ENCODE results near the gene MAP3K20.
A peak's percentile ranks its signal among the peaks of the same experiment; 100 is the strongest.
"Not testable (repeated sequence)": the region's sequence is repeated elsewhere in the genome, so short reads cannot be mapped to it uniquely, and the experiment has no call there.

Gene MAP3K20

GRCh38 chr2:173126819-173127218 lies 51.2 kb downstream of the MAP3K20 start:
- no peak for DNase-seq (ENCODE audit: low read depth in 2 of 2)

DNA sequence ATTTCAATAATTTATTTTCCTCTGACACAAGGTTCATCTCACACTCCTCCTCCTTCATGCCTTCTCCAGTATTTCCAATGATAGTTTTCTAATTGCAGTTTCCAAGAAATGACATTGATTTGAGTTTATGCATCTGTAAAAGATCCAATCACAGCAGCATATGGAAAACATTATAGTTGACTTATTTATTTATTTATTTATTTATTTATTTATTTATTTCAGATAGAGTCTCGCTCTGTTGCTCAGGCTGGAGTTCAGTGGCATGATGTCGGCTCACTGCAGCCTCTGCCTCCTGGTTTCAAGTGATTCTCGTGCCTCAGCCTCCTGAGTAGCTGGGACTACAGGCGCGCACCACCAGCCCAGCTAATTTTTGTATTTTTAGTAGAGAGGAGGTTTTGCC lies 52.5 kb downstream of the MAP3K20 start:
- DNase-seq (ENCODE audit: low read depth in 2 of 2): not testable (repeated sequence)

DNA sequence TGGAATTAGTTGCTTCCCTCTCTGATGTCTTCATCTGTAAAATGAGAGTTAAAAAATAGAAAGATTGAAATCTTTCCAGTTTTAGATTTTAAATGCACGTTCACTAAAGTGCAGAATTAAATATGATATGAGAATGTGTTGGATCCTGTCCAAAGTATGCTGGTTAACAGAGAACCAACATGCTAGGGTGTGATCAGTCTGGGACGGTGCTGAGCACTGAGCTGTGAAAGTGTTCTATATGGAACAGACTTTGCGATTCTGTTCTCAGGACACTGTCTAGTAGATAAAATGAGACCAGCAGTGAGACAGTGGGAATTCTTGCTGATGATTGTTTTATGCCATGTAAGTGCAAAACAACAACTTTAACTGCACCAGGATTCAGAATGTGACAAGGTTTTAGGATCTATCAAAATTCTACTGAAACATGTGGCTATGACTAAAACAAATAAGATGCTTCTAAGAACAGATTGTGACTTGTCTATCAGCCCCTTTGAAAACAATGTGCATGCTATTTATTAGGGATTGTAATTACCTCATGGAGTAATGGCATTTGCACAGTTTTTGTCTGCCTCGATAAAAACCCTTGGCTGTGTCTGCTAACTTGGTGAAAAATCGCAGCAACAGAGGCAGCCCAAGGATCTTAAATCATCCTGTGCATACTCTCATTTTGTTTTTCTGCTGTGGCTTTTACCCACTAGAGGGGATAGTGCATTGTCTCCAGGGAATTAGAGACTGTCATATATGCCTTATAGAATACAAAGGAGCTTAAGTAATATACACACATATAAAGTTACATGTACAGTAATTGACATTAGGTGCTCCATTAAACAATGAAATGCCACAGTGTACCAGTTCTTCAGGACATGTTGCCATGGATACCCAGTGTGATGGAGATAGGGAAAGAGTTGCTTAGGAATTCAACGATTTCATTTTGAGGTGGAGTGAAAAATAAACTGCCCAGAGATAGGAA lies 55.1 kb downstream of the MAP3K20 start:
- DNase-seq (ENCODE audit: low read depth in 2 of 2): no peak

GRCh38 chr2:173132531-173132930 lies 56.9 kb downstream of the MAP3K20 start:
- no peak for DNase-seq (ENCODE audit: low read depth in 2 of 2)

DNA sequence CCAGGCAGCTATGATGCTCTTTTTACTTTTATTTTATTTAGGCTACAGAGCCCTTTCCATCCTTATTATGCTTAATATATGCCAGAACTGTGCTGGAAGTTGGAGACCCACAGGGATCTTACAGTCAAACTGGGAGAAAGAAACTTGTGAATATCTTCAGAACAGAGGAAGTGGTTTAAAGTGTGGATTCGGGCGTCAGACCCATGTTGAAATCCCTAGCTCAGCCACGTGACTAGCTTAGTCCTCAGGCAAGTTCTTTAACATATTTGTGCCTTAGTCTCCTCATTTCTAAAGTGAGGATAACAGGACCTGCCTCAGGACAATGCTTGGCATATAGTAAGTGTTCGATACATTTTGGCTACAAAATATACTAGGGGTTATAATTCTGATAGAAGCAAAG lies 59.1 kb downstream of the MAP3K20 start:
- DNase-seq (ENCODE audit: low read depth in 2 of 2): no peak

GRCh38 chr2:173136067-173136466 lies 60.4 kb downstream of the MAP3K20 start:
- DNase-seq (ENCODE audit: low read depth in 2 of 2): no peak

- DNase-seq (ENCODE audit: low read depth in 2 of 2): no peak
Measured at GRCh38 chr2:173136599-173136998, 61.0 kb downstream of the MAP3K20 start.

DNA sequence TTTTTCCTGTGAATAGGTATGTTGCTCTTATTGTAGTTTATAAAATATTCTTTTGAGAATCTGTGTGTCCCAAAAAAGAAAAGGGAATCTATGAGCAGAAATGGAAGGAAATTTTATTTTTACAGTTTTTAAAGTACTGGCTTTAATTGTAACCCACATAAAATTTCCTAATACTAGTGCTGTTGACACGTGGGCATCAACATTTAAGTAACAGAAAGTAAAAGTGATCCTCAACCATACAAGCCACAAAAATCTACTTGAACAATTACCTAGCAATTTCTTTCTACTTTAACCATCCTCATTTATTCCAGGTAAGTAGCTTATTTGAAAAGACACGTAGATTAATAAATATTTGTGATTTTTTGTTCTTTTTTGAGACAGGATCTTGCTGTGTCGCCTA lies 62.0 kb downstream of the MAP3K20 start:
- DNase-seq (ENCODE audit: low read depth in 2 of 2): no peak

- no peak for DNase-seq (ENCODE audit: low read depth in 2 of 2)
Measured at GRCh38 chr2:173138962-173139361, 63.3 kb downstream of the MAP3K20 start.

GRCh38 chr2:173141666-173142065 lies 66.0 kb downstream of the MAP3K20 start:
- no peak for DNase-seq (ENCODE audit: low read depth in 2 of 2)

- DNase-seq (ENCODE audit: low read depth in 2 of 2): no peak
Measured at GRCh38 chr2:173145454-173145853, 69.8 kb downstream of the MAP3K20 start.

- no peak for DNase-seq (ENCODE audit: low read depth in 2 of 2)
Measured at GRCh38 chr2:173146590-173146989, 70.9 kb downstream of the MAP3K20 start.

DNA sequence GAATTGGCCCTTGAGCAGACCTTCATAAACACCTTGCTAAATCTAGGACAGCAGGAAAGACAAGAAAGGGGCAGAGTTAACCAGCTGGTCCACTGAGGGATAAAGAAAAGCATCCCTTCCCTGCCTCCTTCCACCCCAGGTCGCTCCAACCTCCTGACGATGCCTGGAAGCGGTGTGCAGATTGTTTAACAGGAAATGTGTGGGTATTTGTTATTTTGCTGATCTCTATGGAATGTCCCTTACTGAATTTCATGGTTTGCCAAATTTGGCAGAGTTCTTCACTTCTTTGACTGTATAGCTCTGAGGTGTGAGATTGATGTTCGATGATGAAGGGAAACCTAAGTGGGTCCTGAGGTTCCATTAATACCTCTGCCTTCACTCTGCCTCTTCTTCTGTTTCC lies 72.9 kb downstream of the MAP3K20 start:
- no peak for DNase-seq (ENCODE audit: low read depth in 2 of 2)

DNA sequence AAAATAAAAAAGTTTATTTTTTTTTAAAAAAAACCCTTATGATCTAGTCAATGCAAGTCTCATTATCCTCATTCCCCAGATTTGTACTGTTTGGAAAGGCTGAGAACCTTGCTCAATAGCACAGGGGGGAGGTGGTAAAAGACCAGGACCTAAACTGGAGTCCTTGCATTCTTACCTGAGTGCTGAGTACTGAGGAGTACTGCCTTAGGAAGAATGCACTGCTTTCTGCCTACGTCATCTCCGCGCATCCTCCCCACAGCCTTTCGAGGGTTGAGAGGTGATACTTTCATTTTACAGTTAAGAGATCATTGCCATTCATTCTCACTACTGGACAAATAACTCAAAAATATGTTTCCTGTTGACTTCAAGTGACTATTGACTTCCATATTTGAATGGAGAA lies 73.8 kb downstream of the MAP3K20 start:
- peak; percentile 9 to 16 for DNase-seq (ENCODE audit: low read depth in 2 of 2)

GRCh38 chr2:173150087-173150486 lies 74.4 kb downstream of the MAP3K20 start:
- no peak for DNase-seq (ENCODE audit: low read depth in 2 of 2)

- no peak for DNase-seq (ENCODE audit: low read depth in 2 of 2)
Measured at GRCh38 chr2:173150963-173151362, 75.3 kb downstream of the MAP3K20 start.

DNA sequence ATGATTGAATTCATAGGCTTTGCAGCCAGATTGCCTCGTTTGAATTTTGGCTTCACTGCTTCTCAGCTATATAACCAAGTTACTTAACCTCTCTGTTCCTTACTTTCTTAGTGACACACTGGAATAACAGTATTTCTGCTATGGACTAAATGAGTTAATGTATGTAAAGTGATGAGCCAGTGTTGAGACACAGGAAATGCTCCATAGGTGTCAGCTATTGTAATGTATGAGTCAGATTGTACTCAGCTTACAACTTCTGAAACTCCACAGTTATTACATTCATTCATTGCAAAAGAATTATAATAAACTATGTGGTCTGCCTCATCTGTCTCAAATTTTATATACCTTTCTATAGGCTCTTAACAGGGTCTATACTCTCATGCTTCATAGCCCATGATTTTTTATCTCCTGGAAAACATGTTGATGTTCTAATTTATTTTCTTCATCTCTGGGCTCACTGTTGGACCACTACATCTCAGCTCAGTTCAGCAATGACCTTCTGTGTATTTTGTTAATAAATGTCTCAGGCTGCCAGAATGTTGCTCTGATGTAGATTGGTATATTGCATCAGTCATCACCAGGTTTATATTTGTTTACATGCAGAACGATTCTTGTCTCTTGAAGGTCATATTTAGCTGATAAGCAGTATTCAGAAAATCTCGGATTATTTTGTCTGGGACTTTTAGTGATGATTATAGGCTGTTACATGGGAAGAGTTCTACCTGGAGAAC lies 76.2 kb downstream of the MAP3K20 start:
- no peak for DNase-seq (ENCODE audit: low read depth in 2 of 2)

GRCh38 chr2:173153301-173153885 lies 77.7 kb downstream of the MAP3K20 start:
- DNase-seq (ENCODE audit: low read depth in 2 of 2): no peak

GRCh38 chr2:173157676-173158293 lies 82.1 kb downstream of the MAP3K20 start:
- no peak for DNase-seq (ENCODE audit: low read depth in 2 of 2)

- no peak for DNase-seq (ENCODE audit: low read depth in 2 of 2)
Measured at GRCh38 chr2:173159791-173160463, 84.3 kb downstream of the MAP3K20 start.

- DNase-seq (ENCODE audit: low read depth in 2 of 2): no peak
Measured at GRCh38 chr2:173160618-173161017, 85.0 kb downstream of the MAP3K20 start.
